GM19452 (cell line): ENCODE data around the gene PRDX1.
"Not testable (repeated sequence)": the region's sequence is repeated elsewhere in the genome, so short reads cannot be mapped to it uniquely, and the experiment has no call there.

Source experiments
- ATAC-seq: cut with Tn5 transposase; IDR thresholded peaks from one replicate; pipeline ENCODE4 v1.9.1; 2021; ENCODE audit not compliant: unreplicated experiment

PRDX1 gene

GRCh38 chr1:45507195-45507594 lies 14.5 kb downstream of the PRDX1 start:
- ATAC-seq: no peak

- no peak for ATAC-seq
Observed at GRCh38 chr1:45503462-45504360, 18.0 kb downstream of the PRDX1 start.

- no peak for ATAC-seq
Observed at GRCh38 chr1:45501505-45501859, 20.2 kb downstream of the PRDX1 start.

DNA sequence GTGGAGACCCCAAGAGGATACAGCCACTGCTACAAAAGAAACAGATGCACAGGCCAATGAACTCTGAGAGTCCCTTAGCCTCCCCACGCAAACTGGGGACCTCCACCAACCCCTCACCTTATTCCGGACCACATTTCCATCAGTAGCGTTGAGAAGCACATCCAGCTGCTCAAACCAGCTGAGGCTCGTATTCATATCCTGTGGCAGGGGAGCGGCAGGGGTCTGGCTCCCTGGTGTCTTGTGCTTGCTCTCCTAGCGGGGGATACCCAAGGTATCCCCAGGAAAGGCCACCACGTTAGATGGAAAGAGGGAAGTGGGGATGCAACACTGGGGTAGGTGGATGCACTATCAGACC lies 22.3 kb downstream of the PRDX1 start:
- ATAC-seq: no peak

- no peak for ATAC-seq
Observed at GRCh38 chr1:45498279-45498678, 23.4 kb downstream of the PRDX1 start.

DNA sequence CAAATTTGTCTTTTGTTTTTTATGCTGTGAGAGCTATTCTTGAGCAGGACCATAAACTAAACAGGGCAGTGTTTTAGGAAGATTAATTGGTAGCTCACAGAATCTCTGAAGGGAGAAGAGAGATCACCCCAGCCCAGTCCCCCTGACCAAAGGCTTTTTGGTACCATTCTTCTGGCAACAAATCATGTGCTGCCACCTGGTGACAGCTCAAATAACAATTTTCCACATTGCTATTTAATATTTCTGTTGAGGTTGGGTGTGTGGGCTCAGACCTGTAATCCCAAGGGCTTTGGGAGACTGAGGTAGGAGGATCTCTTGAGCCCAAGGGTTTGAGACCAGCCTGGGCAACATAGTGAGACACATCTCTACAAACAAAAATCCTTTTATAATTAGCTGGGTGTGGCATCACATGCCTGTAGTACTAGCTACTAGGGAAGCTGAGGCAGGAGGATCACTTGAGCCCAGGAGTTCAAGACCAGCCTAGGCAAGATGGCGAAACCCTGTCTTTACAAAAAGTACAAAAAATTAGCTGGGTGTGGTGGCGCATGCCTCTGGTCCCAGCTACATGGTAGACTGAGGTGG lies 28.5 kb downstream of the PRDX1 start:
- ATAC-seq: no peak

DNA sequence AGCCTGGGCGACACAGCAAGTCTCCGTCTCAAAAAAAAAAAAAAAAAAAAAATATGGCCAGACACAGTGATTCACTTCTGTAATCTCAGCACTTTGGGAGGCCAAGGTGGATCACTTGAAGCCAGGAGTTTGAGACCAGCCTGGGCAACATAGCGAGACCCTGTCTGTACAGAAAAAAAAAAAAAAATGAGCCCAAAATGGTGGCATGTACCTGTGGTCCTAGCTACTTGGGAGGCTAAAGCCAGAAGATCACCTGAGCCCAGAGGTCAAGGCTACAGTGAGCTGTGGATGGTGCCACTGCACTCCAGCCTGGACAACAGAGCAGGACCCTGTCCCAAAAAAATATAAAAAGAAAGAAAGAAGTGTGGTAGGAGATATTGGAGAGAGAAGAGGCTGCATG lies 29.0 kb downstream of the PRDX1 start:
- ATAC-seq: no peak

- no peak for ATAC-seq
Observed at GRCh38 chr1:45491487-45492260, 30.0 kb downstream of the PRDX1 start.

DNA sequence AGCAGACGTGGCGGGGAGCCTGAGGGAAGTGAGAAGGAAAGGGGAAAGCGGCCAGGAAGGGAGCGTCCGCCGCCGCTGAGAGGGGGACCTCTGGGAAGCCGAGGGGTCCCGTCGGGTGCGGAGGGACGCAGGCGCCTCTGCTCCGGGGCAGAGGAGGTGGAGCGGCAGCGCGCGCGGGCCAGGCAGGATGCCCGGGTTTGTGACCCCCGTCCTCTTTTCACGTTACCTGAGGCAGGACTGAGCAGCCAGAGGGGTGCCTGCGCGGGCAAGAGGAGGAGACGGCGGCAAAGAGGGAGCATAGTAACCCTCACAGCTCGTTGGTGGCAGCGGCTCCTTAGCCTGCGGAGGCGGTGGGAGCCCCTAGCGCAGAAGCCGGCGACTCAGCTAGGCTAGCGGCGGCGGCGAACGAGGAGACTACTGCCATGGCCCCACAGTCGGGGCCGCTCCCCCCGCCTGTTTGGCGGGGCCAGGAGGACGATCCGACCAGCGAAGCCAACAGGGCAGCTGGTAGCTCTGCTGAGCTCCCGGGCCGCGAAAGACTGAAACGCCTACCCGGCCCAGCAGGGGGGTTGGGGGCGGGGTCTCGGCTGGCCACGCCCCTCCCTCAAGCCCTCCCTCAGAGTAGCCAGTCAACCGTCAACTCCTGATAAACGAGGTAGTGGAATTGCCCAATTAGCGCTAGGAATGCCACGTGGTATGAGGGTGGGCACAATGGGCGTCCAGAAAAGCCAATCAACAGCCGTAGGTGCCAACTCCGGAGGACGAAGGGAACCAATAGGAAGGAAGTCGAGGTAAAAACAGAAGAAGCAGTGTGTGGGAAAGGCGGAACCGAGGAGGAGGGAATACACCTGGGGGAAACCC lies 30.8 kb downstream of the PRDX1 start, which contains the start of gene TESK2:
Gene TESK2 (minus strand): TSS at position 538 of the 861 bp plus-strand sequence. CDS start 33,378 bp downstream, outside the sequence.
- peak; percentile 89 for ATAC-seq

DNA sequence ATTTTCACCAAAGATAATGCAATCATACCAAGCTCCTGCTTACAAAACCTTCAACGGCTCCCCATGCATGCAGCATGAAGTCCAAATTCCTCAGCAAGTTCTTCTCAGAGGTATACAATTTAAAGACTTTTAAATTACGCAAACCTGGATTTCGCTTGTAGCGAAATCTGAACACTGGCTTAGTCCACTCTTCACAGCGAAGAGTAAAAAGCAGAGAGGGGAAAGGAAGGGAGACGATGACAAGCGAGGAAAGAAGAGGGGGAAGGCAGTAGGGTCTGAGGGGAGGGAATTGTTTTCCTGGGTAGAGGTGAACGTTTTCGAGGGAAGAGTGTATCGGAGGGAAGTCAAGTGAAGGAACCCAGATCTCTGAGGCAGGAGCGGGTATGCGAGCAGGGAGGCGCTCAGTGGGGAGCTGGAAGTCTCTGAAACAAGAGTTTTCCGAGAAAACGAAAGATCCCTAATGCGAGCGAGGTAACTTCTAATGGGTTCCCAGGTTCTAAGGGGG lies 31.5 kb downstream of the PRDX1 start:
- no peak for ATAC-seq

GRCh38 chr1:45489379-45489778 lies 32.3 kb downstream of the PRDX1 start:
- ATAC-seq: not testable (repeated sequence)

- ATAC-seq: no peak
Observed at GRCh38 chr1:45488666-45489377, 32.9 kb downstream of the PRDX1 start.

DNA sequence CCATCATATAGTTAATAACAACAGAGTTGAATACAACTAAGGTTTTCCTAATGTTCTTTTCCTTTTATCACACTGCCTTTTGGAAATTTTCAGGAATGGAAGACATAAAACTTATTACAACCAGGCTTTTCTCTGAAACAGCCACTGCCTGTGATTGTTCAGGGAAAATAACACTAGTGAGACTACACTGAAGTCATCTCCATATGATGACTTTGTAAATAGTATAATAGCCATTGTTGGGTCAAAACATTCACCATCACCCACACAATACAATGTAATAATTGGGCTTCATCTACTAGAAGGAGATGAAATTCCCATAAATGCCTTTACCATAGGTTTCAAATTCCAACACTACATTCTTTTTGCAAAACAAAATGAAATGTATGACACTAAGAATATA lies 35.7 kb downstream of the PRDX1 start:
- ATAC-seq: no peak

DNA sequence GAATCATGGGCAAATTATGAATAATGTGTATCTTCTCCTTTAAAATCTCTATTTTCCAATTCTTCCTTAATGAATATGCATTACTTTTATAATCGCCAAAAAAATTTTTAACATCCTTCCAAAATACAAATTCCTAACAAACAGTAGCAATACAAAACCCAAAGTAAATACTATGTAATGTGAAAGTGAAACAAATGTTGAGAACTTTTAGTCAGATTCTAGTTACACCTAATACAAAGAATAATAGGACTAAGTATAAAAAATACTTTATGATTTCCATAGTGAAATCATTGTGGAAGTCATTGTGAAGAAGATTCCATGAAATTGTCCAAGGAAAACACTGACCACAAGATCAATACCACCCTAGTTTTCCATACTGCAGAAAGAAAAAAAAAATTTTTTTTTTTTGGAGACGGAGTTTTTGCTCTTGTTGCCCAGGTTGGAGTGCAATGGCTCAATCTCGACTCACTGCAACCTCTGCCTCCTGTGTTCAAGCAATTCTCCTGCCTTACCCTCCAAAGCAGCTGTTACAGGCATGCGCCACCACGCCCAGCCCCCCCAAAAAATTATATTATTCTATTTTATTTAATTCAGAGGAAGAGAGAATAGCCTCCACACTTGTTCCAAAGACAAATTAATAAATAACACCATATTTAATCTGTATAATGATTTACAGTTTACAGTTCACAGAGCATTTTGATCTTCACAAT lies 42.5 kb downstream of the PRDX1 start:
- ATAC-seq: no peak

DNA sequence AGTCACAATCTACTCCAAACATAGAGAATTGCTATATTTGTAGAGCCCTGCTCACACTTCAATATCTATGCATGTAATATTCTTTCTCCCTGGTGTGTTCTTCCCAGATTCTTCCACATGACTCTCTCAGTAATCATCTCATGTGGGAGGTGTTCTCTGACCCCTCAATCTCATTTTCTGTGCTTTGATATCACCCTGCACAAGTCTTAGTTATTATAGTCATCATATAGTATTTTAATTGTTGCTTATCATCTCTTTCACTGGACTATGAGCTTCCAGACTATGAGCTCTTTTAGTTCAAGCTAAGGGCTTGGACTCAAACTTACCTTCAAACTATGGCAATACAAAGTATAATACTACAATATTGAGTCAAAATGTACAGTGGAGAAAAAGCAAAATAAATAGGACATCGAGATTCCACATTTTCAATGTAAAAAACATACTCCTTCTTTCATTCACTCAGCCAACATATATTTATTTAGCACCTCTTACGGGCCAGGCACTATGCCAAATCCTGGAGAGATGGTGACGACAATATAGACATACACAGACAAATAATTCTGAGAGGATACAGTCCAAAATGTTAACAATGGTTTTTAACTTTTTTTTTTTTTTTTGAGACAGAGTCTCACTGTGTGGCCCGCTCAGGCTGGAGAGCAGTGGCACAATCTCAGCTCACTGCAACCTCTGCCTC lies 43.4 kb downstream of the PRDX1 start:
- no peak for ATAC-seq

DNA sequence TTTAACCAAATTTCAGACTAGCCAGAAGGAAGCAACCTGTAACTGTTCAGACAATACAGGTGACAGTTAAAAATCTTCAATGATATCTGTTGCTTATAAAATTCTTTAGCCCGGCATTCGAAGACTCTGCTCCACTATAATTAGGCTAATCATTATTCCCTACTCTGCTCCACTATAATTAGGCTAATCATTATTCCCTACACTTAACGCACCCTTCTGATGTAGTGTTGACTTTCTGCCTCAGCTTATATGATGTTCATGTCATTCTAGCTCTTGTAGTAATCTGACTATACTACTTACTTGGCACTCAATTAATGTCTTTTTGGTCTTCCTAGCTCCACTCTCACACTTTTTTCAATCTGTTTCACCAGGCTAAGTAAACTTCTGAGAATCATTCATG lies 44.0 kb downstream of the PRDX1 start:
- no peak for ATAC-seq

DNA sequence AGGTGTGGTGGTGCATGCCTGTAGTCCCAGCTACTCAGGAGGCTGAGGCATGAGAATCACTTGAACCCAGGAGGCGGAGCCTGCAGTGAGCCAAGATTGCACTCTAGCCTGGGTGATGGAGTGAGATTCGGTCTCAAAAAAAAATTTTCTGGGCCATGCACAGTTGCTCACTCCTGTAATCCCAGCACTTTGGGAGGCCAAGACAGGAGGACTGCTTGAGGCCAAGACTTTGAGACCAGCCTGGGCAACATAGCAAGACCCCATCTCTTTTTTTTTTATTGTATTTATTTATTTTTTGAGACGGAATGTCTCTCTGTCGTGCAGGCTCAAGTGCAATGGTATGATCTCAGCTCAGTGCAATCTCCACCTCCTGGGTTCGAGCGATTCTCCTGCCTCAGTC lies 47.5 kb downstream of the PRDX1 start:
- not testable (repeated sequence) for ATAC-seq

DNA sequence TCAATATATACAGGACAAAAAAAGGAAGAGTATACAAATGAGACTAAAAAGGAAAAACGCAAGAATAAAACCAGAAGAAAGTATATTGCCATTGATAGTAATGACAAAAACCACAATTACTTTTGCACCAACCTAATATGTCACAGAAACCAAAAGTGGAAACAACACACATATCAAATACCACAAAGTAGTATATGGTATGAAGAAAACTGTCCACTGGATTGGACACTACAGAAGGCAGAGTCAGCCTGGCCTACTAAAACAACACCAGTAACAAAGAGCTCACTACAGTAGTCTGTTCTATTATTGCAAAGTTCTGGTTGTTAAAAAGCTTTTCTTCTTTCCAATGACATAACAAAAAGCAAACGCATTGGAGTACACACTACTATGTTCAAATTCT lies 48.4 kb downstream of the PRDX1 start:
- no peak for ATAC-seq

GRCh38 chr1:45470306-45470798 lies 51.3 kb downstream of the PRDX1 start:
- peak; percentile 45 for ATAC-seq
